Endothelial cell (in vitro differentiated cells): ENCODE results near the gene PWP2. TPM values are rescaled to one million over a fixed set of nuclear protein-coding genes. Genes with fewer than 3 reads are reported as not detected.
"Not testable (repeated sequence)": the region's sequence is repeated elsewhere in the genome, so short reads cannot be mapped to it uniquely, and the experiment has no call there.

Experiments used
- DNase-seq: peaks from one replicate; pipeline ENCODE4 v3.0.0; 2021; ENCODE audit warnings: low spot score
- H3K27ac Mint-ChIP-seq: one replicate; pipeline ENCODE4 v1.8.0; 2021; ENCODE audit warnings: mixed read lengths, inconsistent platforms; ENCODE audit not compliant: unreplicated experiment
- H3K27me3 Mint-ChIP-seq: one replicate; pipeline ENCODE4 v1.8.0; 2021; ENCODE audit warnings: mild to moderate bottlenecking, moderate library complexity, mixed read lengths, inconsistent platforms; ENCODE audit not compliant: unreplicated experiment
- H3K36me3 Mint-ChIP-seq: one replicate; pipeline ENCODE4 v1.8.0; 2021; ENCODE audit warnings: mild to moderate bottlenecking, low read depth, mixed read lengths, inconsistent platforms; ENCODE audit not compliant: unreplicated experiment
- H3K4me1 Mint-ChIP-seq: one replicate; pipeline ENCODE4 v1.8.0; 2021; ENCODE audit warnings: mild to moderate bottlenecking, mixed read lengths, inconsistent platforms; ENCODE audit not compliant: unreplicated experiment
- H3K4me3 Mint-ChIP-seq: one replicate; pipeline ENCODE4 v1.8.0; 2021; ENCODE audit warnings: mild to moderate bottlenecking, mixed read lengths, inconsistent platforms; ENCODE audit not compliant: unreplicated experiment
- H3K9me3 Mint-ChIP-seq: one replicate; pipeline ENCODE4 v1.8.0; 2021; ENCODE audit warnings: mixed read lengths, inconsistent platforms; ENCODE audit not compliant: unreplicated experiment
- total RNA-seq: library from RNA; stranded (reverse); fragmentation: NEBNext Ultra II Directional; extraction: Animal tissue kit (Norgen Biotek cat#: 25700); gene quantifications from one replicate; pipeline ENCODE4 v1.2.1, GENCODE V29; 2021; ENCODE audit not compliant: unreplicated experiment

The PWP2 gene
- total RNA-seq, 1 donor from 2014 or later, result 11.0 TPM

DNA sequence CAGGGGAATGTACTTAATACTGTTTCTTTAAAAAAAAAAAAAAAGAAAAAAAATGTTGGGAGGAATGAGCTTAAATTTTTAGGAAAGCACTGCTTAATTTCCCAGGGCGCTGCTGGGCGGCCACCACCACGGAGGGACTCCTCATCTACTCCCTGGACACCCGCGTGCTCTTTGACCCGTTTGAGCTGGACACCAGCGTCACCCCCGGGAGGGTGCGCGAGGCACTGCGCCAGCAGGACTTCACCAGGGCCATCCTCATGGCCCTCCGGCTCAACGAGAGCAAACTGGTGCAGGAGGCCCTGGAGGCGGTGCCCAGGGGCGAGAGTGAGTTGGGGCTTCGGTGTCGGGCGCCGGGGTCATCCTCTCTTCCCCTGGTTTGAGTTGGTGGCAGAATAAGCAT lies 20.6 kb downstream of the PWP2 start:
- not testable (repeated sequence) for H3K36me3 Mint-ChIP-seq, DNase-seq, H3K4me3 Mint-ChIP-seq, H3K27ac Mint-ChIP-seq, H3K27me3 Mint-ChIP-seq, H3K4me1 Mint-ChIP-seq, H3K9me3 Mint-ChIP-seq

- H3K27me3 Mint-ChIP-seq, H3K4me3 Mint-ChIP-seq, DNase-seq, H3K27ac Mint-ChIP-seq, H3K9me3 Mint-ChIP-seq, H3K4me1 Mint-ChIP-seq, H3K36me3 Mint-ChIP-seq: not testable (repeated sequence)
Observed at GRCh38 chr21:44133715-44134057, 26.5 kb downstream of the PWP2 start.

DNA sequence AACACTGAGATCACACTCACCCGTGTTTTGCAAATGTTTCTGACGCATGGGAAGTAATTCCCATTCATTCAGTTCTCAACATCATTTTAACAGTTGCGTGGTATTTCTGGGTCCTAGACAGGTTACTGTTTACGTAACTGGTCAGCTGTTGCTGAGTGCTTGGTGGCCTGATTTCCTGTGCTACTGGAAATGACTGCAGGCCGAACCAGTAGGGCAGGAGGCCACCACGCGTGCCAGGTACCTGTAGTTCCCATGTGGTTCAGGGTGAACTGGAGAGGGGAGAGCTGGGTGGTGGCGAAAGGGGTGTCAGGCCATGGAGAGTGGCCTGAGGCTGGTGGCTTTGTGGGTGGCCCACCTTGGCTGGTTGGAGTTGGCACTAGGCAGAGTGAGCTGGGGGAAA lies 27.5 kb downstream of the PWP2 start:
- not testable (repeated sequence) for H3K27ac Mint-ChIP-seq, H3K27me3 Mint-ChIP-seq, H3K36me3 Mint-ChIP-seq, H3K9me3 Mint-ChIP-seq, H3K4me1 Mint-ChIP-seq, DNase-seq, H3K4me3 Mint-ChIP-seq

DNA sequence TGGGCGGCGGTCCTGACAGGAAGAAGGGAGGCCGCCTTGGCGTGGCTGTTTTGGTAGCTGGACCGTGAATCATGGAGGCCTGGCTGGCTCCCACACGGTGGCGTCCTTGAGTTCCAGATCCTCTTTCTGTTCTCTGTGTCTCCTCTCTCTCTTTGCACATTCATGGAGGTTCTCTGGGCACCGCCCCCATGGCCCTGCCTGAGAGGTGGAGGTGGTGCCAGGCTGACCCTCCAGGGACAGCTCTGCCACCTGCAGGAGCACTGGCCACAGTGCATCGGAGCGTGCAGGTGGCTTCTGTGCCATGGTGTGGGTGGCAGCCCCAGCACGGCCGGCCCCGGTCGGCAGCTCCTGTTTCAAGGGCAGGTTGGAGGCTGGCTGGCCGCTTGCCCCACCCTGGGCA lies 30.8 kb downstream of the PWP2 start:
- not testable (repeated sequence) for H3K4me3 Mint-ChIP-seq, H3K4me1 Mint-ChIP-seq, H3K9me3 Mint-ChIP-seq, DNase-seq, H3K27me3 Mint-ChIP-seq, H3K36me3 Mint-ChIP-seq, H3K27ac Mint-ChIP-seq

DNA sequence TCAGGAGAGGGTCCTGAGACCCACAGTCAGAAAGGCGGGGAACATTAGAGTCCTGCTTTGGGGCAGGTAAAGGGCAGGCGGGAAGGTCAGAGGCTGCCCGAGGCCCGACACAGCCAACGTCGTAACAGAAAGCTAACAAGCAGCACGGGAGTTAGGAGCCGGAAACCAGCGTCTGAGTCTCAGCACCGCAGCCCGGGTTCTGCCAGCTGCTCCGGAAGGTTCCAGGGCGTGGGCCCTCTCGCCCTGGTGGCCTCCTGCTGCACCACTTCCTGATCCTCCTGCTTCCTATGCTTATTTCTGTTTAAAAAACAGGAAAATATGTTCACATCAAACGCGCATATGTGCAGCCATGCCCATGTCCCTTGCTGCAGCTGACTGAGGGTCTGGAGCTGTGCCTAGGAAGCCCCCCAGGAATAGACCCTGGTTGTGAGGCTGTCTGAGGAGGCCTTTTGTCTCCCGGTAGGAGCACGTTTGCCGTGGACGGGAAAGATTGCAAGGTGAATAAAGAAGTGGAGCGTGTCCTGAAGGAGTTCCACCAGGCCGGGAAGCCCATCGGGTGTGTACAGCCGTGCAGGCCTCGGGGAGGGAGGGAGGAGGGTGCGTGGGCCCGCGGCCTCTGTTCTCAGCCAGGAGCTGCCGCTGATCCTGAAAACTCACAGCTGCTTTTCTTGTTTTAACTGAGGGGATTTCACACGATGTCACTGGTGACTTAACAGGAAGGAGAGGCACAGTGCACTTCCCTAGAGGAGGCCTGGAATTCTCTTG lies 32.8 kb downstream of the PWP2 start:
- DNase-seq, H3K4me3 Mint-ChIP-seq, H3K4me1 Mint-ChIP-seq, H3K27me3 Mint-ChIP-seq, H3K9me3 Mint-ChIP-seq, H3K27ac Mint-ChIP-seq, H3K36me3 Mint-ChIP-seq: not testable (repeated sequence)

GRCh38 chr21:44140552-44140932 lies 33.3 kb downstream of the PWP2 start:
- H3K4me3 Mint-ChIP-seq, H3K27me3 Mint-ChIP-seq, H3K36me3 Mint-ChIP-seq, H3K27ac Mint-ChIP-seq, DNase-seq, H3K4me1 Mint-ChIP-seq, H3K9me3 Mint-ChIP-seq: not testable (repeated sequence)

- not testable (repeated sequence) for H3K36me3 Mint-ChIP-seq, H3K27ac Mint-ChIP-seq, H3K27me3 Mint-ChIP-seq, H3K4me1 Mint-ChIP-seq, H3K4me3 Mint-ChIP-seq, DNase-seq, H3K9me3 Mint-ChIP-seq
Observed at GRCh38 chr21:44142470-44142869, 35.3 kb downstream of the PWP2 start.

DNA sequence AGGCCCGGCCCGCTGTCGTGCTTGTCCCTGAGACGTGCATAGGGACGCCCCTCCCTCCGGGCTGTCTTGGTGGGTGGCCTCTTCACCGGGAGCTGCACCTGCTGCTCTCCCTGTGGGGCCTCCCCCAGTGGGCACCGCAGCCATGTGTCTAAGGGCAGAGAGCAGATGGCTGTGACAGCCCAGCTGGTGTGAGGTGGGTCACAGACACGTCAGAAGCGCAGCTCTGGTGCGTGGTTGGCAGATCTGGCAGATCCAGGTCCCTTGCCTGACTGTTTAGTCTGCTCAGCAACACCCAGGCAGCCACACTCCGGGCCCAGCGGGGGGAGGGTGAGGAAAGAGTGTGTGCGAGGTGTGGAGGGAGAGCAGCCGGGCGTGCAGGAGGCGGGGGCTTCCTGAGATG lies 36.2 kb downstream of the PWP2 start:
- H3K36me3 Mint-ChIP-seq, DNase-seq, H3K9me3 Mint-ChIP-seq, H3K27me3 Mint-ChIP-seq, H3K4me3 Mint-ChIP-seq, H3K27ac Mint-ChIP-seq, H3K4me1 Mint-ChIP-seq: not testable (repeated sequence)

DNA sequence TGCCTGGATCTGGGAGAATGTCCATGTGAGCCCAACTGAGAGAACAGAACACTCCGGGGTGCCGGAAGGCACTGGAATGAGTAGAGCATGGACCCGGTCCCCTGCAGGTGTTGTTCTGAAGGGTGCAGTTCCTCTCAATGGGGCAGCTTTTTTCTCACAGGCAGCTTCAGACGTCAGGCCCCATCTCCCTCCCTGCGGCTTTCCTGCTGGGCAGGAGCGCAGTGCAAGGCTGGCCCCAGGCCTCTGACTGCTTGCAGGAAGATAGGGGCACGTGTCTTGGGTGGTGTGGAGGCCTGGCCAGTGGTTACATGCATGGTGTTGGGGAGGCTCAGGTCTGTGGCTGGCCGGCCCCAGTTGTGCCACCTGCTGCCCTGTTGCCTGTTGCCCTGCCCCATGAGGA lies 36.8 kb downstream of the PWP2 start:
- H3K27me3 Mint-ChIP-seq, H3K27ac Mint-ChIP-seq, H3K36me3 Mint-ChIP-seq, H3K4me3 Mint-ChIP-seq, H3K9me3 Mint-ChIP-seq, DNase-seq, H3K4me1 Mint-ChIP-seq: not testable (repeated sequence)

DNA sequence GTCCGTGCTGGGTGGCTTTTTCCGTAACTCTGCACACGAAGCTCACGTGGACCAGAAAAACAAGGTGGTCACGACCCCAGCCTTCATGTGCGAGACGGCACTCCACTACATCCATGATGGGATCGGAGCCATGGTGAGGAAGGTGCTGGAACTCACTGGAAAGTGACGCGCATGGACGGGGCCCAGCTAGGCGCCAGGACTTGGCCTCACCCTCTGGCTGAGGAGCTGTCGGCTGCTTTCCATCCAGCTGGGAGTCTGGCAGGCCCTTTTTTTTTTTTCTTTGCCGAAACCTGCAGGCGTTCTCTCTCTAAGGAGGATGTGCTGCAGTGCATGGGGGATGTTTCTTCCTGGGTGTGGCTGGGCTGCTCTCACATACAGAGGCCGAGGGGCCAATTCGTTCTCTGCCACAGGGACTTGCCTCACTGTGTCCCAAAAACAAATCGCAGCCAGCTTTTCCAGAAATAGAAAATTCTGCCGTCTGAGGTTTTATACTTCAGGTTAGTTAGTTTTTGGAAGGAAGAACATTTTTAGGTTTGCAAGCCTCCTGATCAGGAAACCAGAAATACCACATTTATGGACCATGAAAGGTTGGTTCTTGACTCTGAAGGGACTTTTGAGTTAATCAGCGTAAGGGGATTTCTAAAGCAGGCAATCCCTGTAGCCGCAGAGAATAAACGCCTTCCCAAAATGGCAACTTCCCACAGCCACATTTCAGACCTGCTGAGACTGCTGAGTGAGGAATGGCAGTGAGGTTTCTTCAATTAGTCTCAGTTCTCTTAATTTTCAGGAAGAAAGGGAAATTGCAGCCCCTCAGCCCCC lies 37.8 kb downstream of the PWP2 start:
- not testable (repeated sequence) for DNase-seq, H3K27me3 Mint-ChIP-seq, H3K4me1 Mint-ChIP-seq, H3K36me3 Mint-ChIP-seq, H3K27ac Mint-ChIP-seq, H3K9me3 Mint-ChIP-seq, H3K4me3 Mint-ChIP-seq

DNA sequence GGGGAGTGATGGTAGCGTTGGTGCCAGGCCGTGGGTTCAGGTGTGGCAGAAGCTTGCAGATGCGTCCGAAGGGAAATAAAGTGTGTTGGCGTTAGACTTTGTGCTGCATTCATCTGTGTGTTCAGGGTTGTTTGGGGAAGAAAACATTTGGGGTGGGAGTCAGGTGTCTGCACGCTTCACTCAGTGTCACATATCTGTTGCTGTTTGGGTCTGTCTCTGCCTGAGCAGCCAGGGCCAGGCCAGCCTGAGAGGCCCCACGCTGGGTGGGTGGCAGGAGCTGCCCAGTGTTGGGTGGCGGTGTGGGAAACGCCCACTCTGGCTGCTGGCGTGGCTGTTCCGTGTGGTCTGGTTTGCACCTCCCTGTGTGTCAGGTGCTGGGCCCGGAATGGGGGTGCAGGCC lies 38.4 kb downstream of the PWP2 start:
- not testable (repeated sequence) for H3K27ac Mint-ChIP-seq, H3K4me1 Mint-ChIP-seq, H3K4me3 Mint-ChIP-seq

DNA sequence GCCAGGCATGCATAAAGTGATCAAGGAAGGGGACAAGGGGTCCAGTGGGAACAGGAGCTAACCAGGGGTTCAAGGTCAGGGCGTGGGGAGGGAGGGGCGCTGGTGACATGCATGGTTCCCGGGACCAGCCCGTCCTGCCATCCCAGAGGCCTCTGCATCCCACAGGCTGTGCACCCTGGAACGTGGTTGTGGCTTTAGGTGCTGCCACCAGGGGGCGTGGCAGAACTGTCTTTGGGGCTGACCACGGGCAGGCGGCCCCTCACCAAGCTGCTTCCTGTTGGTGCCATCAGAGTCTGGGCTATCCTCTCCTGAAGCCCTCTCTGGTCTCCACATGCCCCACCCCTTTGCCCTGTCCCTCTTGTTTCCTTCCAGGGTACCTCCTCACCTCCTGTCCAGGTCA lies 39.9 kb downstream of the PWP2 start:
- H3K27me3 Mint-ChIP-seq, DNase-seq, H3K4me3 Mint-ChIP-seq, H3K36me3 Mint-ChIP-seq, H3K27ac Mint-ChIP-seq, H3K9me3 Mint-ChIP-seq, H3K4me1 Mint-ChIP-seq: not testable (repeated sequence)

More for the DNA sequence above, 38.4 kb downstream of the PWP2 start:
- DNase-seq, H3K36me3 Mint-ChIP-seq, H3K27me3 Mint-ChIP-seq, H3K9me3 Mint-ChIP-seq: not testable (repeated sequence)
